HG02885 (cell line): ENCODE measurements around the gene SLC38A10.
"Not testable (repeated sequence)": the region's sequence is repeated elsewhere in the genome, so short reads cannot be mapped to it uniquely, and the experiment has no call there.

Source experiments
- ATAC-seq: cut with Tn5 transposase; IDR thresholded peaks from one replicate; pipeline ENCODE4 v1.9.1; 2021; ENCODE audit warnings: mild to moderate bottlenecking; ENCODE audit not compliant: unreplicated experiment, poor library complexity

SLC38A10 gene

DNA sequence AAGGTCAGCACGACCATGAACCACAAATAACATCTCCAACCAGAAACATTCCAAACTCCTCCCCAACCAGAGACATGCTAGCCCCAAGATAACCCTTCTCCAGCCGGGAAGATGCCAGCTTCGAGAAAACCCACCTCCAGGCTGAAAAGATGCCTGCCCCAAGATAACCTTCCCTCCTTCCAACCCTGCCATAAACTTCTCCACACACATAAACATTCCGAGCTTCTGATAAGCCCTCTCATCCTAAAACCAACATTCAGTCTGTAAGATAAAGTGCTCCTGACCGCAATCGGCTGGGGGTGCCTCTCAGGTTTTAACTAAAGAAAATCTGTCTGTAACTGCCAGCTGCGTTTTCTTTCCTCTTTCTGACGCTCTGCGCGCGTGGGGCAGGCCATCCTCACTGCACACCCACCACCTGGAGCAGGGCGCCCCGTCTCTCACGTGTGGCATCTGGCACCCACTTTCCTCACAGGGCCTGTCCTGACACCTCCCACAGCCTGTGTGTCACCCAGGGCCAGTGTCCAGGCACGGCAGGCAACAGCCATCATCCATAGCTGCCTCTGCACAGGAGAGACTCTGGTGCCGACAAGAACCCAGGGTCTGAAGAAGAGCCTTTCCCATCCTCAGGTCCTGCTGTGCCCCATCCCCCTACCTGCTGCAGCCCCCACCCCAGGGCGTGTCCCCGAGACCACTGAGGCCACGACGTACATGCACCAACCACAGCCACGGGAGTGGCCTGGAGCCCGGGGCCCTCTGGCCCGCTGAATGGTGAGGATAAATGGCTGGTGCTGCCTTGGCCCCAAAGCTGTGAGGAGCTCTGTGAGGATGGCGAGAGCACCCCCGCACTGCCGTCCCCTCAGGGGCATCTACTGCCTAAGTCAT is 59.9 kb downstream of the SLC38A10 start:
- no peak for ATAC-seq

- ATAC-seq: no peak
Measured at GRCh38 chr17:81234506-81234855, 60.6 kb downstream of the SLC38A10 start.

DNA sequence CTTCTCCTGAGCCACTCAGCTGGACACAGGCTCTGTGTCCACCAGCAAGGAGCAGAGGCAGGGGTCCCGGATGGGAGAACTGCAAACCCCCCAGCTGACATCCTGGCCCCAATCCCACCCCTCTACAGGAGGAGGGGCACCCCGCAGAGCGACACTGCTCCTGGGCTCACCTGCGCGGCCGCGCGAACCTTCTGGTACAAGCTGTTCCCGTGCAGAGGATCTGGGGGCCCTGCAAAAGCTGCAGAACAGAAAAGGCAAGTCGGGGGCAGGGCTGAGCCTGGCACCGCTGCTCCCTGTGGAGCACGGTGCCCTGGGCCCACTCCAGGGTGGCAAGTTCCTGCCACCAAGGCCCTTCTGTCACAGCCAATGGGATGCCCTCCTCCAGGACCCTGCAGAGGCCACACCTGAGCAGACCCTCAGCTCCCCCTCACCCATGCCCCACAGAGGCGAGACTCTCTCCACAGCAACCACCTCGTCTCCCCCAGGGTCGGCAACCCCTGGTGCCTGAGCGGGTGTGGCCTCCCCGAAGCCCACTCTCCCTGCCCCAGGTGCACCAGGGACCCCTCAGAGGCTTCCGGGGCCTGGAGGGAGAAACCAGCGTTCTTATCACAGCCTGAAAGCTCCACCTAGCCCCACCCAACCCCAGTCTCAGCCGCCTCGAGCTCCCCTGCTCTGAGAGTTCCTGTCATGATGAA is 61.1 kb downstream of the SLC38A10 start:
- no peak for ATAC-seq

DNA sequence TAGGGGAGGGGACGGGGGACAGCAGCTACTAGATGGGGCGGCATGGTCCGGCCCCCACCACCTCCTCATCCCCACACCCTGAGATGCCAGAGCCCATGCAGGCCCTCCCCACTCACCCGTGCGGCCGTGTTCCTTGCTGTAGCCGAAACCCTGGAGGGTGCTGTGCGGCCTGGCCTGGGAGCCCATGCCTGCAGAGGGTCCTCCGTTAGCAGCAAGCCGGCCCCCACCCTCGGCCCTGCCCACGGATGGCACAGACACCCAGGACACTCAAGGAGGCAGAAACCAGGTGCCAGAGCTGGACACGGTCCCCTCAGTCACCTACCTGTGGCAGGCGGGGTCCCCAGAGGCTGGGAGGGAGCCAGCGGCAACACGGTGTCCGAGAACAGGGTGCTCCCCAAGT is 61.8 kb downstream of the SLC38A10 start:
- ATAC-seq: no peak

- ATAC-seq: no peak
Measured at GRCh38 chr17:81232616-81233241, 62.4 kb downstream of the SLC38A10 start.

GRCh38 chr17:81231766-81232581 is 63.1 kb downstream of the SLC38A10 start:
- ATAC-seq: no peak

DNA sequence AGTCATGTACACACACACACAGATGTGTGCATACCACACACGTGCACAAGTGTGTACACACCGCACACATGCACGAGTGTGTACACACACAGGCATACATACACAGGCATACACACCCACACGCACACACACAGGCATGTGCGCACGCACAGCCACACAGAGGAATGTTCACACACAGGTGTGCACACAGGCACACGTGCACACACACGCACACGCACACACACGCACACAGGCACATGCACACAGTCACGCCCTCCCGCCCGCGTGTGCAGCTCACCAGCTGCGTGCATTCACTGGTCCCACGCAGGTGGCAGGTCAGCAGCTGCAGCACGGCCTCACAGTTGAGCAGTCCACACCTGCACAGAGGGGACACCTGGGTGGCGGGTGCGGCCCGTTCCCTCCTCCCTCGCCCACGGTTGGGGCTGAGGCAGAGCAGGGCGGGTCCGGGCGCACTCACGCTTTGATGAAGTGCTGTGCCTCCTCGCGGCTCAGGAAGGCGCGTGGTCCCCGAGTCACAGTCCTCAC is 63.9 kb downstream of the SLC38A10 start:
- no peak for ATAC-seq

- no peak for ATAC-seq
Measured at GRCh38 chr17:81230043-81230820, 64.9 kb downstream of the SLC38A10 start.

DNA sequence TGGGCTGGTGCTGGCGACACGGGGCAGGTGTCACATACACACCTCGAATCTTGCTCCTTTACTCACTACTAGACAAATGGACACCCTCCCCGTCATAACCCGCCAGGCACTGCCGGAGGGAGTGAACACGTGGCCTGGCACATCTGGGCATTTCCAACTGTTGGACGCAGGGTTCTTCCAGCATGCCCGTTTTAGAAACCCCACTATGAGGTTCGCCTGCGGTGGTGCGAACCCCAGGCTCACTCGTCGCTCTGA is 65.5 kb downstream of the SLC38A10 start:
- no peak for ATAC-seq

DNA sequence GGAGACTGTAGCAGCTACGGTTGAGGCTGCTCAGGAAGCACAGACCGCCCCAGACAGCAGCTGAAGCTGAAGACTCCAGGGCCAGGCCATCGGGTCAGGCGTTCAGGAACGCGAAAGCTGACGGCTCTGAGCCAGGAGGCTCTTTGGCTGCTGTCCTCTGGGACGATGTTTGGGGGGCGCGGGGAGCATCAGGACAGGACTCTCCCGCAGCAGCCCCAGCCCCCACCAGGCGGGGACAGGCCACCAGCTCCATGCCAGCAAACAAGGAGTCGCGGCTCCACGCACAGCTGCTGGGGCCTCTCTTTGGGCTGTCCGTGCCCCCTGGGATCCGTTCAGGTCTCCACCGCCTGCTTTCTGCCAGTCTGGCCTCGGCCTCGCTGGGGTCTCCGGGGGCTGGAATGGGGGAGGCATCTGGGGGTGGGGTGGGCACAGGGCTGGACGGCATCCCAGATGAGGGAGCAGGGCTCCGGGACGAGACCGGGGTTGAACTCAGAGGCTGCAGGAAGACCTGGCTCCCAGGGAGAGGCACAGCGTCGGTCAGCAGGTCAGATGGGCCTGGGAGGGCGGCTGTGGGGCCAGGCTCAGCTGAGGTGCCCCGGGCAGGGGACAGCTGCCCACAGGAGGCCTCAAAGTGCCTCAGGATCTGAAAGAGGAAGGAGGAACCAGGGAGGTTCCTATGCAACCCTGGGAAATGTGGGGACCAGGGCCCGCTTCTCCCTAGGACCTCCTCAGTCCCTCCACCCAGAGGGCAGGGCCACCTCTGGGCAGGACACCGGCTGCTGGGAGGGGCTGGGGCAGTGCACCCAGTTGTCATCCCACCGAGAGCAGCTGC is 66.1 kb downstream of the SLC38A10 start:
- no peak for ATAC-seq

DNA sequence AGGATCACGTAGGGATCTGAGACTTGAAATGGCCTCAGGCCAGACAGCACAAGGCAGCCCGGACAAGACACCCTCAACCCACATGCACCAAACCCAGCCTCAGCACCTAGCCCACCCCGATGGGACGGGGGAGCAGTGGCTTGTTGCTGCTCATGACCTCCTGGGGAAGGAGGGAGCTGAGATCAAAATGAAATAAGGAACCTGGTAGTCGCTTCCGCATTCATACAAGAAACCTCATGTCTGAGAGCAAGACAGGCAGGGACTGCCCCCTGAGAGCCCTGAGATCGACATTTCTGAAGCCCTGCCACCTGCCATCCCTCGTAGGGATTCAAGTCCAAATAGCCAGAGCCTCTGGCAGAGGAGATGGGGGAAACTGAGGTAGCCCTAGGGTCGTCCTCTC is 66.7 kb downstream of the SLC38A10 start:
- ATAC-seq: no peak

DNA sequence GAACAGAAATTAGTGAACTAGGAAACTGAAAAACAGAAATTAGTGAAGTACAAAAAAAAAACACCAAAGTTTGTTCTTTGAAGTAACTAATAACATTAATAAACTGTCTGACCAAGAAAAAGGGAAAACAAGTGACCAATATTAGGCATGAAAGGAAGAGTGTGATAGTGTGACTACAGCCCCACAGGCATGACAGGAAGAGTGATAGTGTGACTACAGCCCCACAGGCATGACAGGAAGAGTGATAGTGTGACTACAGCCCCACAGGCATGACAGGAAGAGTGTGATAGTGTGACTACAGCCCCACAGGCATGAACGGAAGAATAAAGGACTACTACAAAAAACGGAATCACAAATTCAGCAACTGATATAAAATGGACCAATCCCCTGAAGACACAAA is 67.5 kb downstream of the SLC38A10 start:
- ATAC-seq: not testable (repeated sequence)

DNA sequence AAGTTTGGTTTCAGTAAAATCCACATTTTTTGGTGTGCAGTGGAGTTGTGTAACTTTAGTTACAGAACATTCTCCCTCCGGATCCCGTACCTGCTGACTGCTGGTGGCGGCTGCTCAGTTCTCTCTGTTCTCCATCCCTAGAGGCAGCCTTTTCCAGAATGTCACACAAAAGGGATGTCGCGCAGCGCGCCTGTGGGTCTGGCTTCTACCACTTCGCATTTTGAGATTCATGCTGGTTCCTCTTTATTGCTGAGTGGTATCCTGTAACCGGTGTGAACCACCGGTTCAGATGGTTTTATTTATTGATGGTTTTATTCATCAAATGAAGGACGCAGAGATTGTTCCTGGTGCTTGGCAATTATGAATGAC is 71.4 kb downstream of the SLC38A10 start:
- ATAC-seq: no peak

DNA sequence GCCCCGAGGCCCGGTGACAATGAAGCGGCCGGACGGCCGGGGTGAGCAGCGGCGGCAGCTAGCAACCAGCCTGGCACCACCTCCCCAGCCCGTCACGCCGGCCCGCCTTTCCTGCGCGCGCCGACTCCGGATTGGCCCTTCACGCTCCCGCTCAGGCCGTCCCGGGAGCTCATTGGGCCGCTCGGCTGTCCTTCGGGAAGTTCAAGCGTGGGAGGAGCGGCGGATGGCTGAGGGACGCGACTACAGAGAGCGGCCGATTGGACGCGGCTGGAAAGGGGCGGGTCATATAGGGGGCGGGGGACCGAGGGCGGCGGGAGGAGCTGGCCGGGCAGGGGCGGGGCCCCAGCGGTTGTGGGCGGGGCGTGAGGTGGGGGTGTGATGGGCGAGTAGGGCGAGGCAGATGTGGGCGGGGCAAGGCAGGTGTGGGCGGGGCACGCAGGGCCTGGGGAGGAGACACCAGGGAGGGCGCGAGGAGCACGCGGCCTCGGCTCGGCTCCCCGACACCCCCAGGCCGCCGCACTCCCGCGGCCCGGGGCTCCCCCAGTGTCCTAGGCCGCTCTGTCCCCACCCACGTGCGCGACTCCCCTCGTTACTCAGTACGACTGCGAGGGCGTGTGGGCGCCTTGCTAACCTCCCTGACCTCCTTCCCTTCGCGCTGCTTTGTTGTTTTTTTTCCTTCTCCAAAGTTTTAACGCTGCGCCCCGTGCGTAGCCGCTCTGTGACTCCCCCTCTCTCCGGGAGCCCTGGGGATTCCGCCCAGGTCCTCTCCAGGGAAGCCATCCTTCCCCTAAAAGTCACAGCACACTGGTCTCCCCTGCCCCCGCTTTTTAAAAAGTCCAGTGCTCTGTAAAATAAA is 72.0 kb downstream of the SLC38A10 start, which contains the start of gene CEP131:
Gene CEP131 (minus strand): TSS at position 60 of the 856 bp plus-strand sequence. CDS start 2,909 bp downstream, outside the sequence.
- peak; percentile 95 for ATAC-seq

DNA sequence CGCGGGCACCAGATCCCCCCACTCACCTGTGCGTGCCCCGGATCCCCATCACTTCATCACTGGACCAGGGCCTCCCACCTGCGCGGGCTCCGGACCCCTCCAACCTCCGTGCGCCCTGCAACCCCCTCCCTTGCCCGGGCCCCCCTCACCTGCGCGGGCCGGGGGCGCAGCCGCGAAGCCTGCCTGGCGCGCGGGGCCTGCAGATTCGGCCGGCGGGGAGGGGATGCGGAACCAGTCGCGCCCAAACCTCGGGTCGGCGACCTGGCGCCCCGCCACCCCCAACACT is 72.5 kb downstream of the SLC38A10 start:
- no peak for ATAC-seq

DNA sequence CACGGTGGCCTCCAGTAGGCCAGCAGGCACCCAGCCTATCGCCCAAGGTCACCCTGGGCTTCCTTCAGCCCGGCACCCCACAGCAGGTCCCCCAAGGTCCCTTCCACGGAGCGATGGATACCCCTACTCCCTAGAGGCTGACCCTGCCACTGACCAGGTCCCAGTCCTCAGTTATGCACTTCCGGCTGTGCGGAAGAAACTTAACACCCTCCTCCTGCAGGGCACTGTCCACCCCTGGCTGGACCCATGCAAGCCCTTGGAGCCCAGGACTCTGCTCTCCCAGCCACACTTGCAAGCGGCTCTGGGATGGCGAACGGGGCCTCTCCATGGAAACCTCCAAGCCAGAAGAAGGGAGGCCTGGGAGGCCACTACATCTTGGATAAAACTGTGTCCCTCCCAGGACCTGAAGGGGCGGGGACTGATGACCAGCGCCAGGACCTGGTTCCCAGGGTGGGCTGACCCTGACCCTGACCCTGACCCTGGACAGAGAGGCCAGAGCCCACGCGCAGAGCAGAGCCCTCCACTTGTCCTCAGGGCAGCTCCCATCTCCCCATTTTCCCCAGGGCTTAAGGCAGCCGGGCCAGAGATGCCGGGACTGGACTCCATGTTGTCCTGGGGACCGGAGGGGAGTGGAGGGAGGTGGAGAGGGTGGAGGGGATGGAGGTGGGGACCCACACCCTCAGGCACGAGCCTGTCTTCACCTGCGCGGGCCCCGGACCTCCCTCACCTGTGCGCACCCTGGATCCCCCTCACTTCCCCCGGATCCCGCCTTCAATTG is 73.1 kb downstream of the SLC38A10 start:
- ATAC-seq: no peak

- no peak for ATAC-seq
Measured at GRCh38 chr17:81221371-81221841, 73.7 kb downstream of the SLC38A10 start.
